Measurements from ENCODE around the gene TJAP1.

TJAP1 gene

GRCh38 chr6:43477235-43478007 is at the start of gene TJAP1:
Gene TJAP1, plus strand, starts transcription at chr6:43477570. Its CDS starts 21,432 bp downstream, at chr6:43499002.
- peak; percentile 97 for DNase-seq

GRCh38 chr6:43428112-43428570 is 49.2 kb upstream of the TJAP1 start:
- no peak for DNase-seq

- no peak for DNase-seq
Observed at GRCh38 chr6:43428874-43429273, 48.5 kb upstream of the TJAP1 start.

GRCh38 chr6:43432009-43432945 is 45.1 kb upstream of the TJAP1 start:
- DNase-seq: no peak

GRCh38 chr6:43433148-43433547 is 44.2 kb upstream of the TJAP1 start:
- DNase-seq: no peak

GRCh38 chr6:43434001-43434840 is 43.1 kb upstream of the TJAP1 start:
- DNase-seq: no peak

GRCh38 chr6:43434943-43435342 is 42.4 kb upstream of the TJAP1 start:
- no peak for DNase-seq

- DNase-seq: no peak
Observed at GRCh38 chr6:43435682-43436437, 41.5 kb upstream of the TJAP1 start.

GRCh38 chr6:43436577-43437282 is 40.6 kb upstream of the TJAP1 start:
- DNase-seq: no peak

GRCh38 chr6:43437700-43438099 is 39.7 kb upstream of the TJAP1 start:
- no peak for DNase-seq

GRCh38 chr6:43442935-43443334 is 34.4 kb upstream of the TJAP1 start:
- DNase-seq: no peak

- no peak for DNase-seq
Observed at GRCh38 chr6:43444036-43444435, 33.3 kb upstream of the TJAP1 start.

- DNase-seq: no peak
Observed at GRCh38 chr6:43444582-43444981, 32.8 kb upstream of the TJAP1 start.

GRCh38 chr6:43445576-43445975 is 31.8 kb upstream of the TJAP1 start:
- DNase-seq: no peak

- DNase-seq: no peak
Observed at GRCh38 chr6:43447604-43448003, 29.8 kb upstream of the TJAP1 start.

- DNase-seq: no peak
Observed at GRCh38 chr6:43448916-43449315, 28.5 kb upstream of the TJAP1 start.

- DNase-seq: no peak
Observed at GRCh38 chr6:43450699-43451131, 26.7 kb upstream of the TJAP1 start.

- DNase-seq: no peak
Observed at GRCh38 chr6:43451348-43451747, 26.0 kb upstream of the TJAP1 start.

- DNase-seq: no peak
Observed at GRCh38 chr6:43451939-43452338, 25.4 kb upstream of the TJAP1 start.

- DNase-seq: no peak
Observed at GRCh38 chr6:43452896-43453295, 24.5 kb upstream of the TJAP1 start.

GRCh38 chr6:43453831-43454230 is 23.5 kb upstream of the TJAP1 start:
- DNase-seq: no peak
